ENCODE measurements around the gene SOWAHD. TPM values are rescaled to one million over a fixed set of nuclear protein-coding genes. Genes with fewer than 3 reads are reported as not detected.
"Not testable (repeated sequence)": the region's sequence is repeated elsewhere in the genome, so short reads cannot be mapped to it uniquely, and the experiment has no call there.

The SOWAHD gene
- total and polyA plus RNA-seq, 7 donors = 0.03 TPM; not detected in 5

DNA sequence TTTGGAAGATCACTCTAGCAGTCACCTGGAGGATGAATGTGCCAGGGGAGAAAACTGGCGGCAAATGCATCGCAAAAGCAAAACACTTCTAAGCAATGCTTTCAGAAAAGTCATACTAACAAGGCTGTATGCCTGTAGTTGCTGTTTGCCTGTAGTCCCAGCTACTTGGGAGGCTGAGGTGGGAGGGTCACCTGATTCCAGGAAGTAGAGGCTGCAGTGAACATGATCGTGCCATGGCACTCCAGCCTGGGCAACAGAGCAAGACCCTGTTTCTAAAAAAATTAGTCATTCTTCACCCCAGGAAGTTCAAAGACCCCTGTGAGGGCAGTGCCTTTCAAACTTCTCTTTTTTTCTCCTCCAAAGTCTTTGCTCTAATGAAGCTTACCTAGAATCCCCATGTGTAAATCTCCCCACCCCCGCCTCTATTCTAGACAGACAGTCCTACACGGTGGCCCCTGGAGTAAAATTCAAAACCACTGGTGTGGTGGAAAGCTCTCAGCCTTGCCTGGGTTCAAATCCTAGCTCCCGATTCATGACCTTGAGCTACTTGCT is 5.5 kb downstream of the SOWAHD start:
- H3K27me3 ChIP-seq (ENCODE audit: insufficient read depth in 3 of 3, low read length in 2 of 3) = peaks cover 0 to 12% (median 4%) of the 10 kb centered on the region in 3 donors
- 74 to 85% (median 84%) methylated on average over 6 of the region's 6 CpGs for WGBS, 3 donors
- no peak overlapping the region for H3K4me3 ChIP-seq
- H3K9me3 ChIP-seq = no peaks in the 10 kb centered on the region
- H3K4me1 ChIP-seq = no peaks in the 10 kb centered on the region
- TF ChIP-seq, protein P1, sequence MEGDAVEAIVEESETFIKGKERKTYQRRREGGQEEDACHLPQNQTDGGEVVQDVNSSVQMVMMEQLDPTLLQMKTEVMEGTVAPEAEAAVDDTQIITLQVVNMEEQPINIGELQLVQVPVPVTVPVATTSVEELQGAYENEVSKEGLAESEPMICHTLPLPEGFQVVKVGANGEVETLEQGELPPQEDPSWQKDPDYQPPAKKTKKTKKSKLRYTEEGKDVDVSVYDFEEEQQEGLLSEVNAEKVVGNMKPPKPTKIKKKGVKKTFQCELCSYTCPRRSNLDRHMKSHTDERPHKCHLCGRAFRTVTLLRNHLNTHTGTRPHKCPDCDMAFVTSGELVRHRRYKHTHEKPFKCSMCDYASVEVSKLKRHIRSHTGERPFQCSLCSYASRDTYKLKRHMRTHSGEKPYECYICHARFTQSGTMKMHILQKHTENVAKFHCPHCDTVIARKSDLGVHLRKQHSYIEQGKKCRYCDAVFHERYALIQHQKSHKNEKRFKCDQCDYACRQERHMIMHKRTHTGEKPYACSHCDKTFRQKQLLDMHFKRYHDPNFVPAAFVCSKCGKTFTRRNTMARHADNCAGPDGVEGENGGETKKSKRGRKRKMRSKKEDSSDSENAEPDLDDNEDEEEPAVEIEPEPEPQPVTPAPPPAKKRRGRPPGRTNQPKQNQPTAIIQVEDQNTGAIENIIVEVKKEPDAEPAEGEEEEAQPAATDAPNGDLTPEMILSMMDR (IDR thresholded peaks at IDR 0.05) = no peak
- H3K27ac ChIP-seq = no peak overlapping the region
- intact Hi-C loops (cut with DNase I) = no loop called here
- H3K36me3 ChIP-seq (ENCODE audit: insufficient read depth in 1 of 2, low read depth in 1 of 2) = no peaks in the 10 kb centered on the region
- ATAC-seq (no peak), DNase-seq (no peak)

DNA sequence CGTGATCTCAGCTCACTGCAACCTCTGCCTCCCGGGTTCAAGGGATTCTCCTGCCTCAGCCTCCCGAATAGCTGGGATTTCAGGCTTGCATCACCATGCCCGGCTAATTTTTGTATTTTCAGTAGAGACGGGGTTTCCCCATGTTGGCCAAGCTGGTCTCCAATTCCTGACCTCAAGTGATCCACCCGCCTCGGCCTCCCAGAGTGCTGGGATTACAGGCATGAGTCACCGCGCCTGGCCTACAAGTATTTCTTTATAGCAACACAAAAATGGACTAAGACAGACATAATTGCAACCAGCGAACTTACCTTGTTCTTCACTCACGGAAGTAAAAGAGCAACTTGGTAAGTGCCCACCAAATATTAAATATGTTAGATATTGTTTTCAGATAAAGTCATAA is 10.0 kb downstream of the SOWAHD start:
- WGBS, 3 donors = 86 to 90% (median 90%) methylated on average over 11 of the region's 11 CpGs
- ATAC-seq; H3K36me3 ChIP-seq (ENCODE audit: insufficient read depth in 1 of 2, low read depth in 1 of 2); intact Hi-C loops (cut with DNase I); H3K27ac ChIP-seq; H3K9me3 ChIP-seq; H3K4me1 ChIP-seq; DNase-seq; H3K4me3 ChIP-seq; H3K27me3 ChIP-seq (ENCODE audit: insufficient read depth in 3 of 3, low read length in 2 of 3): not testable (repeated sequence)

DNA sequence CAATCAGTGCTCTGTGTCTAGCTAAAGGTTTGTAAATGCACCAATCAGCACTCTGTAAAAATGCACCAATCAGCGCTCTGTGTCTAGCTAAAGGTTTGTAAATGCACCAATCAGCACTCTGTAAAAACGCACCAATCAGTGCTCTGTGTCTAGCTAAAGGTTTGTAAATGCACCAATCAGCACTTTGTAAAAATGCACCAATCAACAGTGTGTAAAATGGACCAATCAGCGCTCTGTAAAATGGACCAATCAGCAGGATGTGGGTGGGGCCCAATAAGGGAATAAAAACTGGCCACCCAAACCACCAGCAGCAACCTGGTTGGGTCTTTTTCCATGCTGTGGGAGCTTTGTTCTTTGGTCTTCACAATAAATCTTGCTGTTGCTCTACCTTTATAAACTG is 11.0 kb downstream of the SOWAHD start:
- H3K4me3 ChIP-seq; DNase-seq; ATAC-seq; H3K36me3 ChIP-seq (ENCODE audit: insufficient read depth in 1 of 2, low read depth in 1 of 2); H3K4me1 ChIP-seq; H3K27ac ChIP-seq; H3K9me3 ChIP-seq; H3K27me3 ChIP-seq (ENCODE audit: insufficient read depth in 3 of 3, low read length in 2 of 3); intact Hi-C loops (cut with DNase I): not testable (repeated sequence)
- WGBS, 3 donors = 80 to 100% (median 86%) methylated on average over 1 to 3 of the region's 3 CpGs

DNA sequence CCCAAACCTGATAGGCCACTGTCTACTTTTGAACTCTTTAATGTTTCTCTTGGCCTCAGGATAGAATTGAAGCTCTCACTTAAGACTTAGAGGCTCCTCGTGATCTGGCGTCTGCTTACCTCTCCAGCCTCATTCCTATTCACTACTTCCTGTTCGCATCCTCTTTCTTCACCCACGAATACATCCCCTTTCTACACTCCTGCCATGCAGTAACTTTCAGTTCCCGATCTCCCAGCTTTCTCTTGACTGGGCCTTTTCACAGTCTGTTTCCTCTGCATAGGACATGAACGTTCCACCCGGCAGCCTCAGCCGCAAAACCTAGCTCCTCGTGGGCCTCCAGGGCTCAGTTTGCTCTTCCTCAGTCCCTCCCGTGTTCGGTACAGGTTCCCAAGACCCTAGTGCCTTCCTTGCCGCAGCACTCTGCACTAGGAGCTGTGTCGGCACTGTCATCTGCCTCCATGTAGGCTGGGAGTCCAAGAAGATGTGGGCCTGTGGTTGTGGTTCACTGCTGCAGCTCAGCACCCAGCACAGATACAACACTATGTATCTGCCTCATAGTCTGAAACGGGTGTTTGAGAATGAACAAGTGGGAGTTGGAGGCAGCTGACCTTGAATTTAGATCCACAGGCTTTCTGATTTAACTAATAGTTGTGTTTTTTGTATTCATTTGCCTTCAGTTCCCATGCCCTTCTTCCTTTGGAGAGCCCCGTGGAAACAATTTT is 17.3 kb downstream of the SOWAHD start:
- intact Hi-C loops (cut with DNase I) = no loop called here
- TF ChIP-seq, protein P1 (IDR thresholded peaks at IDR 0.05) = no peak
- 75 to 87% (median 86%) methylated on average over 15 of the region's 15 CpGs for WGBS, 3 donors

DNA sequence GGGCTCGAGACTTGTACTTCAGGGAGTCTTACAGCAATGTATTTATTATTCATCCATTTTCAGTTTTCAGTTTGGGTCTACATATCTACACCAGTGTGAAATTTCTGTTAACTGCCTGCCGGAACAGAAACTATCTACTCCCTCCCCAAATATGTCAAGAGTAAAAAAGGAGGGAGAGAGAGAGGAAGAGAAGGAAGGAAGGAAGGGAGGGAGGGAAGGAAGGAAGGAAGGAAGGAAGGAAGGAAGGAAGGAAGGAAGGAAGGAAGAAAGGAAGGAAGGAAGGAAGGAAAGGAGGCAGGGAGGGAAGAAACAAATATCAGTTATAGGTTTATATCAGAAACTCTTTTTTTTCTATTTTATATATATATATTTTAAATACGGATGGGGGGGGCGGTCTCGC is 20.4 kb downstream of the SOWAHD start:
- Histone ChIP-seq H3K4me1 (no peaks in the 10 kb centered on the region), H3K36me3 (ENCODE audit: insufficient read depth in 1 of 2, low read depth in 1 of 2) (peaks cover 0 to 23% of the 10 kb centered on the region in 2 donors), H3K27ac (no peak overlapping the region), H3K9me3 (no peaks in the 10 kb centered on the region), H3K4me3 (no peak overlapping the region), H3K27me3 (ENCODE audit: insufficient read depth in 3 of 3, low read length in 2 of 3) (no peaks in the 10 kb centered on the region)
- intact Hi-C loops (cut with DNase I) = no loop called here
- ATAC-seq = no peak
- no peak for DNase-seq
- WGBS, 3 donors = 83 to 93% (median 89%) methylated on average over 5 of the region's 5 CpGs
- TF ChIP-seq, protein P1 (IDR thresholded peaks at IDR 0.05) = no peak

More for the DNA sequence above, 17.3 kb downstream of the SOWAHD start:
- Histone ChIP-seq H3K36me3 (ENCODE audit: insufficient read depth in 1 of 2, low read depth in 1 of 2) (peaks cover 0 to 7% of the 10 kb centered on the region in 2 donors), H3K4me3 (no peak overlapping the region), H3K27me3 (ENCODE audit: insufficient read depth in 3 of 3, low read length in 2 of 3) (no peaks in the 10 kb centered on the region), H3K4me1 (no peaks in the 10 kb centered on the region), H3K27ac (no peak overlapping the region), H3K9me3 (no peaks in the 10 kb centered on the region)
- no peak for DNase-seq
- no peak for ATAC-seq
